A549 (cell line): ENCODE data around the gene PHC2. TPM values are rescaled to one million over a fixed set of nuclear protein-coding genes. Genes with fewer than 3 reads are reported as not detected.
A peak's percentile ranks its signal among the peaks of the same experiment; 100 is the strongest.

ENCODE experiments used
- ATAC-seq, 2 experiments: fragments of 200-7000 bp in 1 of 2; fragments of >200 bp in 1 of 2; cut with Nextera tagmentation in 1 of 2; cut with Tn5 transposase in 1 of 2; 3 replicates each; pipeline versions ENCODE4 v1.8.0 to v1.9.1; 2018 to 2020; ENCODE audit warnings: mild to moderate bottlenecking in 1 of 2, moderate library complexity in 1 of 2
- CTCF ChIA-PET: fragments of 300-600 bp; sonication (Branson Sonifier 250); formaldehyde crosslinking; extraction: SDS; loops from one replicate; lab custom pipeline; 2021; ENCODE audit warnings: antibody characterized with exemption, inconsistent platforms; lab: Yijun Ruan, JAX
- POLR2A ChIA-PET: fragments of 350-600 bp; formaldehyde crosslinking; extraction: SDS; loops from one replicate; lab custom pipeline; 2021; ENCODE audit warnings: antibody characterized with exemption, inconsistent platforms; lab: Yijun Ruan, JAX
- DNase-seq, 2 experiments: peaks; one replicate each; pipeline versions ENCODE4 v3.0.0 to v3.0.0-alpha.2; 2011 to 2016; ENCODE audit warnings: low read depth in 1 of 2, low spot score in 1 of 2
- FAIRE-seq: peaks from 2 replicates; lab custom pipeline; 2011; peaks lifted over from hg19 to GRCh38; lab: Jason Lieb, UNC
- H3K27ac ChIP-seq, 2 experiments: fragments of >200 bp; sonication (Bioruptor Twin); formaldehyde crosslinking; 3 replicates each; pipeline ENCODE4 v1.5.1; 2016 to 2017
- H3K4me1 ChIP-seq: fragments of >200 bp; sonication (Bioruptor Twin); formaldehyde crosslinking; 3 replicates; pipeline ENCODE4 v1.6.1; 2016
- H3K4me2 ChIP-seq: fragments of >200 bp; sonication (Bioruptor Twin); formaldehyde crosslinking; 3 replicates; pipeline ENCODE4 v1.6.1; 2016
- H3K4me3 ChIP-seq: fragments of >200 bp; sonication (Bioruptor Twin); formaldehyde crosslinking; 3 replicates; pipeline ENCODE4 v1.5.1; 2016
- H3K9me3 ChIP-seq: fragments of >200 bp; sonication (Bioruptor Twin); formaldehyde crosslinking; 3 replicates; pipeline ENCODE4 v1.6.1; 2016
- BCL3 ChIP-seq: fragments of >200 bp; sonication (Bioruptor Twin); formaldehyde crosslinking; IDR thresholded peaks from 3 replicates; pipeline ENCODE4 v1.6.1; 2016
- CBX8 ChIP-seq: fragments of 200-600 bp; sonication (generic); IDR thresholded peaks from 2 replicates; pipeline ENCODE4 v1.6.1; 2016
- E2F6 ChIP-seq: IDR thresholded peaks from 2 replicates; pipeline ENCODE4 v1.6.1; 2012; ENCODE audit warnings: low read depth, borderline replicate concordance
- EHMT2 ChIP-seq: fragments of 200-600 bp; sonication (generic); IDR thresholded peaks from 2 replicates; pipeline ENCODE4 v1.6.1; 2016; ENCODE audit warnings: antibody characterized with exemption, low read depth, mild to moderate bottlenecking, moderate library complexity
- EP300 ChIP-seq, 2 experiments: fragments of >200 bp; sonication (Bioruptor Twin); formaldehyde crosslinking; IDR thresholded peaks; 2 replicates in 1 of 2; 3 replicates in 1 of 2; pipeline ENCODE4 v1.6.1; 2016 to 2017
- ESRRA ChIP-seq: fragments of 150-350 bp; IDR thresholded peaks from 2 replicates; pipeline ENCODE4 v1.6.1; 2014; ENCODE audit warnings: mild to moderate bottlenecking, low read length, borderline replicate concordance
- FOXS1 ChIP-seq: fragments of 250-450 bp; sonication (Bioruptor Pico); IDR thresholded peaks from 2 replicates; pipeline ENCODE4 v1.5.0; 2020; ENCODE audit warnings: mild to moderate bottlenecking, moderate library complexity
- GATA3 ChIP-seq: IDR thresholded peaks from 2 replicates; pipeline ENCODE4 v1.6.1; 2012; ENCODE audit warnings: borderline replicate concordance
- HOXA7 ChIP-seq: fragments of 250-450 bp; sonication (Bioruptor Pico); IDR thresholded peaks from 2 replicates; pipeline ENCODE4 v1.5.0; 2020; ENCODE audit warnings: mild to moderate bottlenecking, moderate library complexity
- HOXB5 ChIP-seq: fragments of 250-450 bp; sonication (Bioruptor Pico); IDR thresholded peaks from 2 replicates; pipeline ENCODE4 v1.5.0; 2020; ENCODE audit warnings: mild to moderate bottlenecking, moderate library complexity
- JUN ChIP-seq, 2 experiments: fragments of >200 bp; sonication (Bioruptor Twin); formaldehyde crosslinking; IDR thresholded peaks; 2 replicates in 1 of 2; 3 replicates in 1 of 2; pipeline ENCODE4 v1.6.1; 2016 to 2017
- KDM1A ChIP-seq: fragments of 200-600 bp; sonication (generic); IDR thresholded peaks from 2 replicates; pipeline ENCODE4 v1.6.1; 2016; ENCODE audit warnings: low read depth, mild to moderate bottlenecking
- KDM5A ChIP-seq: fragments of 200-600 bp; sonication (generic); IDR thresholded peaks from 2 replicates; pipeline ENCODE4 v1.6.1; 2016; ENCODE audit warnings: antibody characterized with exemption, mild to moderate bottlenecking
- MAFK ChIP-seq: fragments of 450-650 bp; IDR thresholded peaks from 2 replicates; pipeline ENCODE4 v1.6.1; 2014; ENCODE audit not compliant: partially characterized antibody
- MYC ChIP-seq: IDR thresholded peaks from 2 replicates; pipeline ENCODE4 v1.6.1; 2012; ENCODE audit warnings: mild to moderate bottlenecking, inconsistent platforms, low read length, improper control_type of control experiment, borderline replicate concordance
- NPAS2 ChIP-seq: fragments of 250-450 bp; sonication (Bioruptor Pico); IDR thresholded peaks from 2 replicates; pipeline ENCODE4 v1.8.0; 2022; ENCODE audit warnings: mild to moderate bottlenecking, moderate library complexity, borderline replicate concordance
- NR3C1 ChIP-seq: fragments of >200 bp; sonication (Bioruptor Twin); formaldehyde crosslinking; IDR thresholded peaks from 3 replicates; pipeline ENCODE4 v1.6.1; 2017
- PHF8 ChIP-seq: fragments of 200-600 bp; sonication (generic); IDR thresholded peaks from 2 replicates; pipeline ENCODE4 v1.6.1; 2016; ENCODE audit warnings: low read depth, mild to moderate bottlenecking, antibody characterized with exemption, moderate library complexity, borderline replicate concordance
- POLR2A ChIP-seq: IDR thresholded peaks from 2 replicates; pipeline ENCODE4 v1.6.1; 2012; ENCODE audit warnings: mild to moderate bottlenecking, low read length
- RAD21 ChIP-seq, 2 experiments: fragments of >200 bp in 1 of 2; sonication (Bioruptor Twin) in 1 of 2; formaldehyde crosslinking in 1 of 2; IDR thresholded peaks in 1 of 2; conservative IDR thresholded peaks in 1 of 2; 2 replicates in 1 of 2; 3 replicates in 1 of 2; pipeline ENCODE4 v1.6.1; 2012 to 2018; ENCODE audit warnings: inconsistent platforms in 1 of 2
- RARB ChIP-seq: fragments of 250-450 bp; sonication (Bioruptor Pico); IDR thresholded peaks from 2 replicates; pipeline ENCODE4 v1.8.0; 2021; ENCODE audit warnings: mild to moderate bottlenecking, moderate library complexity
- RNF2 ChIP-seq: fragments of 200-600 bp; sonication (generic); IDR thresholded peaks from 2 replicates; pipeline ENCODE4 v1.6.1; 2016; ENCODE audit warnings: low read depth, mild to moderate bottlenecking, antibody characterized with exemption, moderate library complexity, borderline replicate concordance
- SMC3 ChIP-seq: fragments of >200 bp; sonication (Bioruptor Twin); formaldehyde crosslinking; IDR thresholded peaks from 3 replicates; pipeline ENCODE4 v1.6.1; 2018; ENCODE audit warnings: inconsistent platforms
- SREBF2 ChIP-seq: fragments of 450-650 bp; IDR thresholded peaks from 2 replicates; pipeline ENCODE4 v1.6.1; 2014; ENCODE audit warnings: mild to moderate bottlenecking, moderate library complexity
- ZNF302 ChIP-seq: fragments of 250-450 bp; sonication (Bioruptor Pico); IDR thresholded peaks from 2 replicates; pipeline ENCODE4 v1.9.0; 2021; ENCODE audit warnings: inconsistent platforms, mild to moderate bottlenecking, moderate library complexity
- WGBS: methylation state at CpG from one replicate; pipeline ENCODE4 v1.1.6; 2017; ENCODE audit errors: missing lambda C conversion rate; 5-methylcytosine and 5-hydroxymethylcytosine counted together
- polyA plus RNA-seq, 4 experiments: library from polyadenylated mRNA; depleted of rRNA in 3 of 4; stranded (reverse); fragments of >200 nt; fragmentation: RNase III in 1 of 4; extraction: RNeasy Plus Mini Kit Qiagen cat#74134 plus additional on column Dnase treatment in 1 of 4; gene quantifications; 2 replicates in 3 of 4; 3 replicates in 1 of 4; pipeline ENCODE4 v1.2.3, GENCODE V29; 2011 to 2017
- TF ChIP-seq, protein P1 (sequence below): fragments of >200 bp; sonication (Bioruptor Twin); formaldehyde crosslinking; IDR thresholded peaks from 2 replicates; pipeline ENCODE4 v1.6.1; 2016
- TF ChIP-seq, protein P2 (sequence below): fragments of 250-450 bp; sonication (Bioruptor Pico); IDR thresholded peaks from 2 replicates; pipeline ENCODE4 v1.5.0; 2020; ENCODE audit warnings: low read depth, mild to moderate bottlenecking, moderate library complexity
- TF ChIP-seq, protein P3 (sequence below): fragments of 250-450 bp; sonication (Bioruptor Pico); IDR thresholded peaks from 2 replicates; pipeline ENCODE4 v1.5.0; 2021; ENCODE audit warnings: mild to moderate bottlenecking, moderate library complexity, borderline replicate concordance
- TF ChIP-seq, protein P4 (sequence below): fragments of 200-600 bp; sonication (generic); IDR thresholded peaks from 2 replicates; pipeline ENCODE4 v1.6.1; 2016; ENCODE audit warnings: antibody characterized with exemption, mild to moderate bottlenecking, moderate library complexity

The PHC2 gene
- polyA plus RNA-seq, 2 of the 4 experiments (the other 2 are of a cell fraction): 29.9 to 33.2 TPM

DNA sequence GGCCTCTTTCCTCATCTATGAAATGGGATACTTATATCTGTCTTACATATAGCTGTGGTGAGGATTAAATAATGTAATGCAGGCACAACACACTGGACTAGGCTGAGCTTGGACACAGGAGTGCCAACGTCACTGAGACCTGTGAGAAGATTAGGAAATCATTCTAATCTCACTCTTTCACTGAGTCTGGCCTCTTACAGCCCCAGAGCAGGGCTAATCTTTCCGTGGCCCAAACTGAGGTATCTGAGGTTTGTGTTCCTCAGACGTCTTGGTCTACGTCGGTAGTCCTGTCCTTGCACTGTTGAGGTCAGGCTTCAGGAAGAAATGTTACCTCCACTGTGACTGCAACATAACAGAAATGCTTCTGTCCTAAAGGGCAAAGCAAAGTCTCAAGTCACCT is 87.4 kb downstream of the PHC2 start:
- POLR2A ChIA-PET: no interaction called here
- WGBS: 31% methylated on average over 5 of the region's 5 CpGs
- FAIRE-seq: no peak
- Histone ChIP-seq H3K4me3 (no peak overlapping the region), H3K4me2 (peak overlapping the region; percentile 96), H3K4me1 (peaks cover 79% of the 10 kb centered on the region)
- TF ChIP-seq NPAS2 (no peak), GATA3 (no peak), SMC3 (no peak), ZNF302 (no peak), PHF8 (no peak), KDM5A (no peak), RARB (CRISPR knock-in tag) (no peak), SREBF2 (no peak), EP300 (IDR thresholded peaks at IDR 0.05) (no peak), CBX8 (no peak), KDM1A (no peak), RAD21 (conservative IDR thresholded peaks at IDR 0.05 in 1 of 2, IDR thresholded peaks at IDR 0.05 in 1 of 2) (no peak), BCL3 (no peak), ESRRA (no peak), JUN (IDR thresholded peaks at IDR 0.05) (no peak), EHMT2 (no peak), HOXA7 (CRISPR knock-in tag) (no peak), POLR2A (no peak)
- TF ChIP-seq, protein P1, sequence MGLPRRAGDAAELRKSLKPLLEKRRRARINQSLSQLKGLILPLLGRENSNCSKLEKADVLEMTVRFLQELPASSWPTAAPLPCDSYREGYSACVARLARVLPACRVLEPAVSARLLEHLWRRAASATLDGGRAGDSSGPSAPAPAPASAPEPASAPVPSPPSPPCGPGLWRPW: no peak
- TF ChIP-seq, all 56 proteins: peak for 0
- DNase-seq (no peak), ATAC-seq (no peak)
- Histone ChIP-seq H3K27ac (peak overlapping the region; percentile 88), H3K9me3 (no peaks in the 10 kb centered on the region)
- CTCF ChIA-PET: no interaction called here

DNA sequence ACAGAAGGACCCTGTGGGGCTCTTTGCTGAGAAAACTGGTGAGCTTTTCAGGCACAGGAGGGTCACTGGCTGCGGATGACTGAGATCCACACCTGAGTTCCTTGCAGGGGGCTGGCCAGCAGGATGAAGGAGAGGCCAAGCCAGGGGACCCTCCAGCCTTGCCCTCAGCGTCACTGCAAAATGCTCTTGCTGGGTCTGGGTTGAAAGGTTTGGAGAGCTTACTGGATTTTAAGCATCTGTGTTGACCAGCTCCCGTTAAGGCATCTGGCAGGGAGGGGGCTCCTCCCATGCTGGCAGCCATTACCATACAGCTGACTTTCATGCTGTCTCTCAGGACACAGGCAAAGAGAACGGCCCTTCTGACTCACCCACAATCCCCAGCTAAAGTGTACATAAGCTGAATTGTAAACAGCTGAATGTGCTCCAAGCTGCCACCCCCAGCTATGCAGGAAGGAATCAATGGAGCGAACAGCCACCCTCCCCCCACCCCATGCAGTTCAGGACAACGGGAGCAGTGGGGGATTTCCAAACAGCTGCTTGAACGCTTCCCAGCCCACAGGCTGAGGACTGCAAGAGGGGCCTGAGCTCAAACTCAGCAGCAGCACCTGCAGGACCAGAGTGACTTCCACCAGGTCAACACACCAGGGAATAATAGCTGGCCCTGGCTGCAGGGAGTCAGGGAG is 88.7 kb downstream of the PHC2 start:
- peak overlapping the region; percentile 30 for H3K4me3 ChIP-seq
- peak overlapping the region; percentile 88 for H3K27ac ChIP-seq
- FAIRE-seq (no peak), ATAC-seq (peak; percentile 91), DNase-seq (peak; percentile 56 to 89)
- H3K4me1 ChIP-seq: peaks cover 90% of the 10 kb centered on the region
- ChIA-PET CTCF (interaction anchor here (0.7 to 2.1 kb wide), 6 partner anchors 12 to 581 kb away, joined by 3 to 7 read pairs (median 3); no protein-coding TSS in a partner anchor), POLR2A (interaction anchor here (1.5 kb wide), 1 partner anchor 9 kb away, joined by 3 read pairs; no protein-coding TSS in a partner anchor)
- WGBS: 0% methylated on average over 5 of the region's 7 CpGs
- peak overlapping the region; percentile 96 for H3K4me2 ChIP-seq
- H3K9me3 ChIP-seq: no peaks in the 10 kb centered on the region
- TF ChIP-seq, protein P2, sequence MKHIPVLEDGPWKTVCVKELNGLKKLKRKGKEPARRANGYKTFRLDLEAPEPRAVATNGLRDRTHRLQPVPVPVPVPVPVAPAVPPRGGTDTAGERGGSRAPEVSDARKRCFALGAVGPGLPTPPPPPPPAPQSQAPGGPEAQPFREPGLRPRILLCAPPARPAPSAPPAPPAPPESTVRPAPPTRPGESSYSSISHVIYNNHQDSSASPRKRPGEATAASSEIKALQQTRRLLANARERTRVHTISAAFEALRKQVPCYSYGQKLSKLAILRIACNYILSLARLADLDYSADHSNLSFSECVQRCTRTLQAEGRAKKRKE: no peak
- TF ChIP-seq, protein P3, sequence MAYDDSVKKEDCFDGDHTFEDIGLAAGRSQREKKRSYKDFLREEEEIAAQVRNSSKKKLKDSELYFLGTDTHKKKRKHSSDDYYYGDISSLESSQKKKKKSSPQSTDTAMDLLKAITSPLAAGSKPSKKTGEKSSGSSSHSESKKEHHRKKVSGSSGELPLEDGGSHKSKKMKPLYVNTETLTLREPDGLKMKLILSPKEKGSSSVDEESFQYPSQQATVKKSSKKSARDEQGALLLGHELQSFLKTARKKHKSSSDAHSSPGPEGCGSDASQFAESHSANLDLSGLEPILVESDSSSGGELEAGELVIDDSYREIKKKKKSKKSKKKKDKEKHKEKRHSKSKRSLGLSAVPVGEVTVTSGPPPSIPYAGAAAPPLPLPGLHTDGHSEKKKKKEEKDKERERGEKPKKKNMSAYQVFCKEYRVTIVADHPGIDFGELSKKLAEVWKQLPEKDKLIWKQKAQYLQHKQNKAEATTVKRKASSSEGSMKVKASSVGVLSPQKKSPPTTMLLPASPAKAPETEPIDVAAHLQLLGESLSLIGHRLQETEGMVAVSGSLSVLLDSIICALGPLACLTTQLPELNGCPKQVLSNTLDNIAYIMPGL: no peak
- TF ChIP-seq KDM1A (no peak), RNF2 (no peak), KDM5A (no peak), E2F6 (no peak), NR3C1 (no peak), FOXS1 (peak; percentile 50; the same call in 1 of the 2 replicates), MYC (0 out of 2 replicates have a peak, but pooled peaks have one; percentile 50), HOXB5 (CRISPR knock-in tag) (no peak), SREBF2 (no peak), RAD21 (conservative IDR thresholded peaks at IDR 0.05 in 1 of 2, IDR thresholded peaks at IDR 0.05 in 1 of 2) (no peak; a peak in 1 of 5 replicates), MAFK (no peak)
- TF ChIP-seq, protein P4, sequence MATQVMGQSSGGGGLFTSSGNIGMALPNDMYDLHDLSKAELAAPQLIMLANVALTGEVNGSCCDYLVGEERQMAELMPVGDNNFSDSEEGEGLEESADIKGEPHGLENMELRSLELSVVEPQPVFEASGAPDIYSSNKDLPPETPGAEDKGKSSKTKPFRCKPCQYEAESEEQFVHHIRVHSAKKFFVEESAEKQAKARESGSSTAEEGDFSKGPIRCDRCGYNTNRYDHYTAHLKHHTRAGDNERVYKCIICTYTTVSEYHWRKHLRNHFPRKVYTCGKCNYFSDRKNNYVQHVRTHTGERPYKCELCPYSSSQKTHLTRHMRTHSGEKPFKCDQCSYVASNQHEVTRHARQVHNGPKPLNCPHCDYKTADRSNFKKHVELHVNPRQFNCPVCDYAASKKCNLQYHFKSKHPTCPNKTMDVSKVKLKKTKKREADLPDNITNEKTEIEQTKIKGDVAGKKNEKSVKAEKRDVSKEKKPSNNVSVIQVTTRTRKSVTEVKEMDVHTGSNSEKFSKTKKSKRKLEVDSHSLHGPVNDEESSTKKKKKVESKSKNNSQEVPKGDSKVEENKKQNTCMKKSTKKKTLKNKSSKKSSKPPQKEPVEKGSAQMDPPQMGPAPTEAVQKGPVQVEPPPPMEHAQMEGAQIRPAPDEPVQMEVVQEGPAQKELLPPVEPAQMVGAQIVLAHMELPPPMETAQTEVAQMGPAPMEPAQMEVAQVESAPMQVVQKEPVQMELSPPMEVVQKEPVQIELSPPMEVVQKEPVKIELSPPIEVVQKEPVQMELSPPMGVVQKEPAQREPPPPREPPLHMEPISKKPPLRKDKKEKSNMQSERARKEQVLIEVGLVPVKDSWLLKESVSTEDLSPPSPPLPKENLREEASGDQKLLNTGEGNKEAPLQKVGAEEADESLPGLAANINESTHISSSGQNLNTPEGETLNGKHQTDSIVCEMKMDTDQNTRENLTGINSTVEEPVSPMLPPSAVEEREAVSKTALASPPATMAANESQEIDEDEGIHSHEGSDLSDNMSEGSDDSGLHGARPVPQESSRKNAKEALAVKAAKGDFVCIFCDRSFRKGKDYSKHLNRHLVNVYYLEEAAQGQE: no peak
